GM12874 (cell line): ENCODE data around the gene SEC24D.

Experiments
- TF ChIP-seq, protein P1 (sequence below): IDR thresholded peaks from 2 replicates; pipeline ENCODE4 v1.5.1; 2011; ENCODE audit warnings: low read depth, mild to moderate bottlenecking, control low read depth, low read length, moderate library complexity; ENCODE audit not compliant: insufficient read depth

The SEC24D gene

DNA sequence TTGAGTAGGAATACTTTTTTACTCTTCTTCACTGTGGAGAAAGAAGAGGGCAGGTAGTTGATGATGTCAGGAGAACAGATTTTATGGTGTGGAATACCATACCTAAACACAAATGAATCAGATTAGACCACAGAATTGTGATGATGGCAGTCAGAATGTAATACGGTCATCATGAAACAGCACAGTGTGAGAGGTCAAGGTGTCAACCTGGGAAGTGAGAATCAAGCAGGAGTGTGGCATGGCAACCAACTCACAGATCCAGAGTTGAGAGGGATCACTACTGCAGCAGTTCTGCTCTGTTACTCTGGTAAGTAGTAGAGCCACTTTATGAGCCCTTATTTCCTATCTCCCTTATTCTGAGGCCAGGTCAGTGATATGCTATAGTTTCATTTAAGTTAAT is 123.1 kb downstream of the SEC24D start:
- TF ChIP-seq, protein P1, sequence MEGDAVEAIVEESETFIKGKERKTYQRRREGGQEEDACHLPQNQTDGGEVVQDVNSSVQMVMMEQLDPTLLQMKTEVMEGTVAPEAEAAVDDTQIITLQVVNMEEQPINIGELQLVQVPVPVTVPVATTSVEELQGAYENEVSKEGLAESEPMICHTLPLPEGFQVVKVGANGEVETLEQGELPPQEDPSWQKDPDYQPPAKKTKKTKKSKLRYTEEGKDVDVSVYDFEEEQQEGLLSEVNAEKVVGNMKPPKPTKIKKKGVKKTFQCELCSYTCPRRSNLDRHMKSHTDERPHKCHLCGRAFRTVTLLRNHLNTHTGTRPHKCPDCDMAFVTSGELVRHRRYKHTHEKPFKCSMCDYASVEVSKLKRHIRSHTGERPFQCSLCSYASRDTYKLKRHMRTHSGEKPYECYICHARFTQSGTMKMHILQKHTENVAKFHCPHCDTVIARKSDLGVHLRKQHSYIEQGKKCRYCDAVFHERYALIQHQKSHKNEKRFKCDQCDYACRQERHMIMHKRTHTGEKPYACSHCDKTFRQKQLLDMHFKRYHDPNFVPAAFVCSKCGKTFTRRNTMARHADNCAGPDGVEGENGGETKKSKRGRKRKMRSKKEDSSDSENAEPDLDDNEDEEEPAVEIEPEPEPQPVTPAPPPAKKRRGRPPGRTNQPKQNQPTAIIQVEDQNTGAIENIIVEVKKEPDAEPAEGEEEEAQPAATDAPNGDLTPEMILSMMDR = no peak

DNA sequence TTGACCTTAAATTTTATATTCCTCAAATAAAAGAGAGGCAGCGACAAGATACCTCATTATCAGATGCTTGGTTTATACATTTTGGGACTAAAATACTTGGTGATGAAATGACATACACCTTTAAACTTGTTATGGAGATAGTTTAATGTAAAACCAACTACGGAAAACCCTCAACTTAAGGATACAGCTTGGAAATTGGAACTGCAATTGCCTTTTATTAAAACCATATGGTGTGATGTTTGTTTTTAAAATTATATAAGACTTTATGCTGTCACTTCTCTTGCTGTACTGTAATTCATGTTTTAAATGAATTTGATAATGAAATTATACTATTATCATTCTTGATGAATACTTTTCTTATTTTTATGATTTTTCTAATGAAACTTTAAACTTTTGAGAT is 124.9 kb downstream of the SEC24D start:
- TF ChIP-seq, protein P1 = no peak

DNA sequence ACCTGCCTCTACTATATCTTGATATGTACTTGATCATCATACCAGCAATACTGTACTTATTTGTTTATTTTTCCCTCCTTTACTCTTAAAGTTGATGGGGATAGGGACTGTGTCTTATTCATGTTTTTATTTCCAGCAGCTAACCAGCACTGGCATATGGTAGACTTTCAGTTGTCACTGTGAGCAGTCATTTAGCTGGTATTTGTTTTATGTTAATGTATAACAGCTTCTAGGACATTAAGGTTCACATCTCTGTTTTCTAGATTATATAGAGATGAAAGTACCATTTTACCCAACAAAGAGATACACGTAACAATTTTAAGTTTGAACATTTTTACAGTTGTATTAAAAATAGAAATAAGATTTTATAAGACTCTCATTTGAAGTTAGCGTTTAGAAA is 132.8 kb downstream of the SEC24D start:
- TF ChIP-seq, protein P1 = no peak

DNA sequence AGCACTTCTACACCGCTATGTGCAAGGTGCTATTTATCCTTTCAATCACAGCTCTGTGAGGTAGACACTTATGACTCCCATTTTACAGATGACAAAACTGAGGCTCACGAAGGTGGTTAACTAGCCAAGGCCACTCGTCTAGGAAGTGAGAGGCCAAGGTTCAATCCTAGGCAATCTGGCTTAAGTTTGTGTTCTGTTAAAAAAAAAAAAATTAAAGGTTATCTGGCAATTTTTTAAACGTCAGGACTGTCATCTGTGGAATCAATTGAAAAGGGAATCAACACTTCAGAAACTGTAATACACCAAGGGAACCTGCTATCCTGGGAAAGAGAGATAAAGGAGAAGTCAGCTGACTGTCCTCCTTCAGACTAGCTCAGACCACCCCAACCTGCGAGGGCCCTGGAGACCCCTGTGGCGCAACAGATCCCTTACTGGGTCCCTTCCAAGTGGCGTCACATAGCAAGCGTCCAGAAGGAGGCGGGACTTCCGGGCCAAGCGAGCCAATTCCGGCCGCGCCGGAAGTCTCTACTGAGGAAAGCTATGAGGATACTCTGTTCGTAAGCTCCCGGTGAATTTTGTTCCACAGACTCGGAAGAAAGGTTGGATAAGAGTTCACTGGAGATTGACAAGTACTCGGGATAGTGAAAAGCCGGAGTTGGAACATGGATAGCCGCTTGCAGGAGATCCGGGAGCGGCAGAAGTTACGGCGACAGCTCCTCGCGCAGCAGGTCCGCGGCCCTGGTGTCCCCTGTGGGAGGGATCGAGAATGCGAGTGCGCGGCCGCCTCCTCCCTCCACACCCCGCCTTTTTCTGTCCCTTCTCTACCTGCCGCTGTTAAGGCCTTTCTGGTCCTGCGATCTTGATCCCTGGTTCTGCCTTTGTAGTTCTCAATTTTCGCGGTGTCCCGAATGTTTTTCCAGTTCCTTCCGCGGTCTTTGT is 150.8 kb downstream of the SEC24D start, which contains the start of gene METTL14:
METTL14 (plus strand) TSS at position 520 of the 939 bp plus-strand sequence; CDS start at position 663, 143 bp downstream.
- TF ChIP-seq, protein P1 = no peak

DNA sequence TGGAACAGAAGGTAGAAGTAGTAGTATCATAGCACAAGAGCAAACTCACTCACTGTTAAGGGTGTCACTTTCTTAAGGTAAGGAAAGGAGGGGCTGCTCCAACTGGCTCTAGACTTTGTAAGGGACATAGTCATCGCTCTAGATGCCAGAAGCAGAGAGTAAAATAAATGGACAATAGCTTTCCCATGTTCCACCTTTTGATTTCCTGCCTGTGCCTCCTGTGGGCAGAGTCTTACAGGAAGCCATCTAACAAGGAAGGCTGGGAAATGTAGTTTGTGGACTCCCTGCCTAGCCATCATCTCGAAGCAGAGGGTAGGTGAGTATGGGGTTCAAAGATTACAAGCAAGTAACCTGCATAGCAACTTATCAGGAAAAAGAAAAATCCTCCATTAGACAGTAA is 152.4 kb downstream of the SEC24D start:
- TF ChIP-seq, protein P1 = no peak

DNA sequence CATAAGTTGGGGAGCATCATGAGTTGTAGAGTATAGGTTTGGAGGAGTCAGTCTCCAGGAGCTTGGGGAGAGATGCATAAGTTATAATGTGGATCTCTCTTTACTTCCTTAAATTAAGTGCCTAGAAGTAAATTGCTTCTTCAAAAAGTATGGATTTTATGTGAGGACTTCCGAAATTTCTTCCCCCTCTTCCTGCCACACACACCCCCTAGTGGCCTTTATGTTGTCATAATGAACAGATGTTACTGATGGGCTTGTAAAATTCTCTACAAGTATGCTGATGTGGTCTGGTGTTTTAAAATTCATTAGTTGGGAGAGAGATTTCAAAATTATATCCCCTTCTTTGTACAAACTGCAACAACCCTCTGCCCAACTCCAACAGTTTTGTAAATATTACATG is 153.0 kb downstream of the SEC24D start:
- TF ChIP-seq, protein P1 = peak; percentile 35; the same call in 1 of the 2 replicates

DNA sequence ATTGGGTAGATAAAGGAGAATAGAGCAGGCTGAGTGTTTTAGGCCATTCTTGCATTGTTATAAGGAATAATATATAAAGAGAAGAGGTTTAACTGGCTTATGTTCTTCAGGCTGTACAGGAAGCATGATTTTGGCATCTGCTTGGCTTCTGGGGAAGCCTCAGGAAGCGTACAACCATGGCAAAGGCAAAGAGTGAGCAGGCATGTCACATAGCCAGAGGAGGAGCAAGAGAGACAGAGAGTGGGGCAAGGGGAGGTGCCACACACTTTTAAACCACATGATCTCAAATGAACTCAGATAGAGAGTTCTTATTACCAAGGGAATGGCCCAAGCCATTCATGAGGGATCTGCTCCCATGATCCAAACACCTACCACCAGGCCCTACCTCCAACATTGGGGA is 155.1 kb downstream of the SEC24D start:
- TF ChIP-seq, protein P1 = no peak
